HCT116 (cell line): ENCODE data around the gene GPX5. TPM values are rescaled to one million over a fixed set of nuclear protein-coding genes. Genes with fewer than 3 reads are reported as not detected.

Experiments used
- ATAC-seq: fragments of 200-7000 bp; cut with Tn5 transposase; 2 replicates; pipeline ENCODE4 v1.9.1; 2020; ENCODE audit warnings: mild to moderate bottlenecking, moderate library complexity
- BruUV-seq: library from RNA; stranded (reverse); fragments of 400-500 nt; replicated peaks from 2 replicates; lab custom pipeline; 2021; lab: Mats Ljungman, UMichigan
- CTCF ChIA-PET: fragments of 300-600 bp; sonication (Branson Sonifier 250); formaldehyde crosslinking; loops from one replicate; lab custom pipeline; 2021; ENCODE audit warnings: antibody characterized with exemption; lab: Charles Lee
- POLR2A ChIA-PET: fragments of 300-600, 350-600 bp; sonication (Branson Sonifier 250); formaldehyde crosslinking; loops from one replicate; lab custom pipeline; 2021; ENCODE audit warnings: antibody characterized with exemption; lab: Charles Lee
- RAD21 ChIA-PET, 2 experiments: fragments of 300-600 bp; sonication (Branson Sonifier 250); formaldehyde crosslinking; loops; one replicate each; lab custom pipeline; 2023; ENCODE audit warnings: low total read pairs in 2 of 2; ENCODE audit not compliant: uncharacterized antibody in 2 of 2, unreplicated experiment in 2 of 2, low non-redundant PET in 1 of 2; lab: Charles Lee
- DNase-seq: peaks from one replicate; pipeline ENCODE4 v3.0.0-alpha.2; 2010; ENCODE audit warnings: low read depth, low spot score
- H2AFZ ChIP-seq: fragments of 200-600 bp; shearing (Covaris generic), sonication (generic); 2 replicates; pipeline ENCODE4 v1.6.1; 2017; ENCODE audit warnings: low read depth, mixed run types, mixed read lengths, antibody characterized with exemption, low read length; ENCODE audit not compliant: poor library complexity, severe bottlenecking
- H3K27ac ChIP-seq: 2 replicates; pipeline ENCODE4 v1.5.1; 2012; ENCODE audit warnings: low read depth, low read length
- H3K27me3 ChIP-seq: fragments of 200-600 bp; sonication (generic); 2 replicates; pipeline ENCODE4 v1.6.1; 2016; ENCODE audit warnings: mixed run types, low read length, mixed read lengths; ENCODE audit not compliant: insufficient read depth
- H3K36me3 ChIP-seq, 2 experiments: fragments of 200-500 bp in 1 of 2; fragments of 200-600 bp in 1 of 2; sonication (Bioruptor generic) in 1 of 2; sonication (generic) in 1 of 2; 2 replicates each; pipeline versions ENCODE4 v1.5.1 to v1.6.1; 2014 to 2016; ENCODE audit warnings: low read length in 2 of 2, inconsistent platforms in 1 of 2, mixed read lengths in 1 of 2, mixed run types in 1 of 2; ENCODE audit not compliant: insufficient read depth in 2 of 2, control insufficient read depth in 1 of 2
- H3K4me1 ChIP-seq, 2 experiments: fragments of 200-600 bp in 1 of 2; sonication (generic) in 1 of 2; 2 replicates each; pipeline versions ENCODE4 v1.5.1 to v1.6.1; 2012 to 2017; ENCODE audit warnings: low read length in 2 of 2, inconsistent platforms in 1 of 2, mild to moderate bottlenecking in 1 of 2, mixed read lengths in 1 of 2, mixed run types in 1 of 2, moderate library complexity in 1 of 2; ENCODE audit not compliant: insufficient read depth in 2 of 2, control insufficient read depth in 1 of 2
- H3K4me2 ChIP-seq: fragments of 200-600 bp; sonication (generic); 2 replicates; pipeline ENCODE4 v1.6.1; 2017; ENCODE audit warnings: mixed run types, low read length, mixed read lengths
- H3K4me3 ChIP-seq, 2 experiments: fragments of 200-600 bp in 1 of 2; sonication (generic) in 1 of 2; replicated peaks in 1 of 2; 2 replicates each; pipeline ENCODE4 v1.5.1; 2011 to 2016; ENCODE audit warnings: low read length in 2 of 2, control low read depth in 1 of 2, low read depth in 1 of 2, mild to moderate bottlenecking in 1 of 2, mixed read lengths in 1 of 2, mixed run types in 1 of 2
- H3K79me2 ChIP-seq: fragments of 200-600 bp; sonication (generic); 2 replicates; pipeline ENCODE4 v1.6.1; 2017; ENCODE audit warnings: mild to moderate bottlenecking, mixed run types, low read length, moderate library complexity, mixed read lengths; ENCODE audit not compliant: insufficient read depth
- H3K9ac ChIP-seq: fragments of 200-600 bp; sonication (generic); 2 replicates; pipeline ENCODE4 v1.6.1; 2016; ENCODE audit warnings: low read length, mixed read lengths
- H3K9me2 ChIP-seq: fragments of 200-600 bp; sonication (generic), shearing (Covaris generic); 2 replicates; pipeline ENCODE4 v1.6.1; 2017; ENCODE audit warnings: mixed run types, mild to moderate bottlenecking, moderate library complexity; ENCODE audit not compliant: insufficient read depth
- H3K9me3 ChIP-seq, 2 experiments: fragments of 200-500 bp in 1 of 2; fragments of 200-600 bp in 1 of 2; sonication (Bioruptor generic) in 1 of 2; sonication (generic) in 1 of 2; 2 replicates each; pipeline ENCODE4 v1.6.1; 2014 to 2017; ENCODE audit warnings: low read length in 2 of 2, mixed read lengths in 2 of 2, inconsistent platforms in 1 of 2, low read depth in 1 of 2, mild to moderate bottlenecking in 1 of 2, mixed run types in 1 of 2, moderate library complexity in 1 of 2; ENCODE audit not compliant: control insufficient read depth in 1 of 2, insufficient read depth in 1 of 2
- H4K20me1 ChIP-seq: fragments of 200-600 bp; sonication (generic), shearing (Covaris generic); 2 replicates; pipeline ENCODE4 v1.6.1; 2017; ENCODE audit warnings: mixed run types, mild to moderate bottlenecking, moderate library complexity; ENCODE audit not compliant: insufficient read depth
- CBX3 ChIP-seq: IDR thresholded peaks from 2 replicates; pipeline ENCODE4 v1.6.1; 2012; ENCODE audit warnings: low read depth
- CEBPB ChIP-seq: IDR thresholded peaks from 2 replicates; pipeline ENCODE4 v1.6.1; 2012; ENCODE audit warnings: low read depth
- CTCF ChIP-seq, 3 experiments: fragments of 200-600 bp in 1 of 3; sonication (generic) in 1 of 3; IDR thresholded peaks in 2 of 3; conservative IDR thresholded peaks in 1 of 3; 2 replicates each; pipeline ENCODE4 v1.5.1; 2012 to 2017; ENCODE audit warnings: low read depth in 2 of 3, low read length in 2 of 3, antibody characterized with exemption in 1 of 3, borderline replicate concordance in 1 of 3, control low read depth in 1 of 3, mild to moderate bottlenecking in 1 of 3, mixed read lengths in 1 of 3, mixed run types in 1 of 3, moderate library complexity in 1 of 3; ENCODE audit not compliant: insufficient read depth in 1 of 3
- EZH2phosphoT487 ChIP-seq: fragments of 200-600 bp; IDR thresholded peaks from 2 replicates; pipeline ENCODE4 v1.6.1; 2018; ENCODE audit warnings: antibody characterized with exemption, borderline replicate concordance
- RAD21 ChIP-seq: IDR thresholded peaks from 2 replicates; pipeline ENCODE4 v1.6.1; 2012; ENCODE audit warnings: low read depth, mild to moderate bottlenecking
- SIN3A ChIP-seq: IDR thresholded peaks from 2 replicates; pipeline ENCODE4 v1.6.1; 2012; ENCODE audit warnings: low read depth
- SRF ChIP-seq: IDR thresholded peaks from 2 replicates; pipeline ENCODE4 v1.6.1; 2012; ENCODE audit warnings: low read depth
- TCF7L2 ChIP-seq: IDR thresholded peaks from 2 replicates; pipeline ENCODE4 v1.7.0; 2011; ENCODE audit warnings: borderline replicate concordance, inconsistent platforms; ENCODE audit not compliant: insufficient read depth, insufficient read length; ENCODE audit errors: extremely low read depth
- intact Hi-C: fragments of 100-400 bp; cut with micrococcal nuclease; formaldehyde crosslinking; loops from 2 replicates; pipeline ENCODE4 v1.10.0; 2022
- total RNA-seq: library from RNA; stranded (reverse); gene quantifications from one replicate; pipeline ENCODE4 v1.2.1, GENCODE V29; 2021; ENCODE audit not compliant: unreplicated experiment
- TF ChIP-seq, protein P1 (sequence below): IDR thresholded peaks from 2 replicates; pipeline ENCODE4 v1.6.1; 2012
- TF ChIP-seq, protein P2 (sequence below): IDR thresholded peaks from 2 replicates; pipeline ENCODE4 v1.6.1; 2011; ENCODE audit warnings: mild to moderate bottlenecking, low read length, moderate library complexity; ENCODE audit not compliant: insufficient replicate concordance; ENCODE audit errors: extremely low read depth

GPX5 gene
- total RNA-seq, 1 experiment from 2014 or later, result not detected

DNA sequence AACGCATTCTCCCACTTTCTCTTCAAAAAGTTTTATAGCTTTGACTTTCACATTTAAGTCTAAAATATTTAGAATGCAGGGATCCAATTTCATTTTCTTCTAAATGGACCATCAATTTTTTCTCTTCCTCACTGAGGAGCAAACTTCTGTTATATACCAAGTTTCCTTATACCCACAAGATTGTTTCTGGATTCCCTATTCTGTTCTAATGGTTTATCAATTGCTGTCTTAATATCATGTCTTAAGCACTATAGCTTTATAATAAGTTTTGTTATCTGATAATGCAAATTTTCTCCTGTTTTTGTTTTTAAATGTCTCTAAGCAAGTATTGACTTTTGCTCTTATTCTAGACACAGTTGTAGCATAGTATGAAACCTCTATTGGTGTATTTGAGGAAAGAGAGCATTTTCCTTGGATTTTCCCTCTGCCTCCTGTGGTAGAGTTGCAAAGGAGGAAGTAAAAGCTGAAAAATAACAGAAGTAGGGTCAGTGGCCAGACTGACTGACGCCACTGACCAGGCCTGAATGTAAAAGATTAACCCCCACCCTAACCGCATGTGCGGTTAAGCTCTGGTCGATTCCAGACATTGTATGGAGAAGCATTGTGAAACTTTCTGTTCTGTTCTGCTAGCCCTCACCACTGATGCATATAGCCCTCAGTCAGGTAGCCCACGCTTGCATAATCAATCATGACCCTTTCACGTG is 40.3 kb downstream of the GPX5 start:
- no peaks in the 10 kb centered on the region for H3K27me3 ChIP-seq
- no peak overlapping the region for H3K27ac ChIP-seq
- no peak overlapping the region for H2AFZ ChIP-seq
- H3K9ac ChIP-seq, result no peak overlapping the region
- no peak overlapping the region for H3K4me2 ChIP-seq
- no peak for DNase-seq
- intact Hi-C loops, result no loop called here
- ChIA-PET POLR2A (no interaction called here), CTCF (no interaction called here), RAD21 (no interaction called here)
- H3K36me3 ChIP-seq, result no peaks in the 10 kb centered on the region
- no TSS peak for BruUV-seq
- no peaks in the 10 kb centered on the region for H3K9me3 ChIP-seq
- no peak overlapping the region for H3K4me3 ChIP-seq
- TF ChIP-seq, protein P1, sequence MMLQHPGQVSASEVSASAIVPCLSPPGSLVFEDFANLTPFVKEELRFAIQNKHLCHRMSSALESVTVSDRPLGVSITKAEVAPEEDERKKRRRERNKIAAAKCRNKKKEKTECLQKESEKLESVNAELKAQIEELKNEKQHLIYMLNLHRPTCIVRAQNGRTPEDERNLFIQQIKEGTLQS, result no peak
- TF ChIP-seq, protein P2, sequence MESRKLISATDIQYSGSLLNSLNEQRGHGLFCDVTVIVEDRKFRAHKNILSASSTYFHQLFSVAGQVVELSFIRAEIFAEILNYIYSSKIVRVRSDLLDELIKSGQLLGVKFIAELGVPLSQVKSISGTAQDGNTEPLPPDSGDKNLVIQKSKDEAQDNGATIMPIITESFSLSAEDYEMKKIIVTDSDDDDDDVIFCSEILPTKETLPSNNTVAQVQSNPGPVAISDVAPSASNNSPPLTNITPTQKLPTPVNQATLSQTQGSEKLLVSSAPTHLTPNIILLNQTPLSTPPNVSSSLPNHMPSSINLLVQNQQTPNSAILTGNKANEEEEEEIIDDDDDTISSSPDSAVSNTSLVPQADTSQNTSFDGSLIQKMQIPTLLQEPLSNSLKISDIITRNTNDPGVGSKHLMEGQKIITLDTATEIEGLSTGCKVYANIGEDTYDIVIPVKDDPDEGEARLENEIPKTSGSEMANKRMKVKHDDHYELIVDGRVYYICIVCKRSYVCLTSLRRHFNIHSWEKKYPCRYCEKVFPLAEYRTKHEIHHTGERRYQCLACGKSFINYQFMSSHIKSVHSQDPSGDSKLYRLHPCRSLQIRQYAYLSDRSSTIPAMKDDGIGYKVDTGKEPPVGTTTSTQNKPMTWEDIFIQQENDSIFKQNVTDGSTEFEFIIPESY, result no peak
- no peak for TF ChIP-seq RAD21
- TF ChIP-seq SIN3A, result no peak
- H3K79me2 ChIP-seq, result no peaks in the 10 kb centered on the region
- no peaks in the 10 kb centered on the region for H4K20me1 ChIP-seq
- no peaks in the 10 kb centered on the region for H3K4me1 ChIP-seq
- H3K9me2 ChIP-seq, result no peaks in the 10 kb centered on the region
- no peak for ATAC-seq

GRCh38 chr6:28566527-28567252 is 41.0 kb downstream of the GPX5 start:
- Histone ChIP-seq H3K36me3 (no peaks in the 10 kb centered on the region), H3K4me1 (no peaks in the 10 kb centered on the region), H3K9me3 (no peaks in the 10 kb centered on the region), H3K9me2 (no peaks in the 10 kb centered on the region), H3K27ac (no peak overlapping the region), H2AFZ (no peak overlapping the region), H3K4me2 (no peak overlapping the region), H3K79me2 (no peaks in the 10 kb centered on the region), H3K4me3 (no peak overlapping the region), H3K9ac (no peak overlapping the region), H3K27me3 (no peaks in the 10 kb centered on the region), H4K20me1 (no peaks in the 10 kb centered on the region)
- TF ChIP-seq CBX3 (no peak), SRF (no peak), TCF7L2 (no peak), CTCF (IDR thresholded peaks at IDR 0.05 in 2 of 3, conservative IDR thresholded peaks at IDR 0.05 in 1 of 3; ENCODE audit: borderline replicate concordance in 1 of 3, insufficient read depth in 1 of 3, low read depth in 2 of 3, low read length in 2 of 3) (no peak), EZH2phosphoT487 (no peak), CEBPB (no peak)
- intact Hi-C loops, result no loop called here
- ChIA-PET RAD21 (no interaction called here), POLR2A (no interaction called here), CTCF (no interaction called here)
- ATAC-seq, result no peak
- DNase-seq, result no peak
- no TSS peak for BruUV-seq
